Kidney glomerular epithelial cell (primary cell): Measurements from ENCODE around the gene KIDINS220.

Source experiments
- DNase-seq: peaks from one replicate; lab custom pipeline; 2025; lab: John Stamatoyannopoulos, UW

Gene KIDINS220

DNA sequence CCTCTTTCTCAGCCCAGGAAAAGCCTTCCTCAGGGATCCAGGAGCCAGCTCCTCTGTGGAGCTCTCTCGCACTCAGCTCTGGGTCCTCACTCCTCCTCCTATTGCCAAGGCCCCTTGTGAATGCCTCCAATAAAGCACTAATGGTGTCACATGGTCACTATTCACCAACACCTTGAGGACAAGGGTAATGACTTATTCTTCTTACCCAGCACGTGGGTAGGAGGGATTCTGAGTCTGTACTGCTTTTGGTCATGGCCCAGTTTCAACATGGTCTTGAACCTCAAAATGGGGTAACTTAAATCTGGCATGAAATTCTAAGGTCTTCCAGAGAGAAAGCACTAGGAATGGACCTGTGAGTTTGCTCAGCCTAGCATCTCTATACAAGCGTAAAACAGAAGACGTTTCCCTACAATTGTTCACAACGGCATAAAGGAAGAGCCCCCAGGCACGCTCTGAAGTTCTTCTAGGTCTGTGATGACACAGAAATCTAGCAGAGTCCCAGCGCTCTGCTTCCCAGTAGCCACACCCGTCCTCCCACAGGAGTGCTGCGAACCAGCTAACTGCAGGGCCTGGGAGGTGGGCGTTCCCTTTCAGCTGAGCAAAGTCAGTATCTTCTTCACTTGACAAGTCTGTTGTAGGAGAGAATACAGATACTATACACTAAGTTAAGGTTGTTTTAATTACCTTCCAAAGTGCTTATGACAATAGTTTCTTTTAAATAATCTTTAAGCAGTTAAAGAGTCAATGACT, 14.6 kb upstream of the KIDINS220 start:
- no peak for DNase-seq

GRCh38 chr2:8850845-8851487, 13.6 kb upstream of the KIDINS220 start:
- no peak for DNase-seq

- no peak for DNase-seq
Measured at GRCh38 chr2:8849327-8849726, 11.9 kb upstream of the KIDINS220 start.

DNA sequence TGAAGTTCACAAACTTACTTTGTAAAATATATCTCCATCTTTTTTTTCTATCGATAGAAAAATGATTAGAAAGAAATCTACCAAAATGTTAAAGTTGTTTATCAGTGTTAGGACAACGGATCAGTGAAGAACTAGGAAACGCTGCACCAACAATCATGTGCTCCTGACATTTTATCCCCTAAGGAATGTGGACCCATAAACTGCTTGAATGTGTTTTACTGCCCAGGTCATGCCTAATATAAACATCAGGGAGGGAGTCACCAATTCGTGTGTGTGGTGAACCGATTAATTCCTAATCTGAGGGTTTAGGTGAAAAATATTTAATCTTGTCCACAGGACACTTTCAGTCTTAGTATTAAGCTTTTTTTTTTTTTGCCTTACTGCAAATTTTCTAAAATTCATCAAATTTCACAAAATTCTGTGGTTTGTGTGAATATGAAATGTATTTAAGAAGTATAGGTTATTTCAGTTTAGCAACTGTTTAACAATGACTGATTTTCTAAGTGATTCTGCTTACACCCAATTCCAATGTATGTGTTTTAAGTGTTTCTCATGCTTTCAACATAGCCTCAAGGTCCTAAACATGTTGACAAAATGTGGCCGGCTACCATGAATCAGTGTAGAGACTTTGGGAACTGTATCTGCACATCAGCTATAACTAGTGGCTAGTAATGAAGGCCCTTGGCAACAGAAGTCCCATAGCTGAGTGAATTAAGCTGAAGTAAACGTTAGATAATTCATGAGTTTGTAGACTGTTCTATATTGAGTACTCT, 11.1 kb upstream of the KIDINS220 start:
- DNase-seq = no peak

DNA sequence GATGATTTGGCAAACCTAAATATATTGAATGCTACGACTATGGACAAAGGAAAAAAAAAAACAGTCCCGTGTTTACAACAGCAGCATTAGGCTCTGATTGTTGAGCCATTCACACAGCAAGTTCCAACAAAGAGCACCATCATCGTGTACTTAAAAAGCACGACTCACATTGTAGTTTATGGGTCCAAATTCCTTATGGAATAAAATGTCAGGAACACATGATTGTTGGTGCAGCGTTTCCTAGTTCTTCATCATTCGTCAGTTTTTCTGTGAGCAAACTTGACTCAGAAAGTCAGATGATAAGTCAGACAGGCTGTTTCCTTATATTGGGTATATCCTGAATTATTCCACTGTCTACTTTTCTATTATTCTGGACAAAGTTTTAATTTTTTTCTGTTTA, 10.0 kb upstream of the KIDINS220 start:
- DNase-seq = no peak

GRCh38 chr2:8841932-8842331, 4.5 kb upstream of the KIDINS220 start:
- no peak for DNase-seq

DNA sequence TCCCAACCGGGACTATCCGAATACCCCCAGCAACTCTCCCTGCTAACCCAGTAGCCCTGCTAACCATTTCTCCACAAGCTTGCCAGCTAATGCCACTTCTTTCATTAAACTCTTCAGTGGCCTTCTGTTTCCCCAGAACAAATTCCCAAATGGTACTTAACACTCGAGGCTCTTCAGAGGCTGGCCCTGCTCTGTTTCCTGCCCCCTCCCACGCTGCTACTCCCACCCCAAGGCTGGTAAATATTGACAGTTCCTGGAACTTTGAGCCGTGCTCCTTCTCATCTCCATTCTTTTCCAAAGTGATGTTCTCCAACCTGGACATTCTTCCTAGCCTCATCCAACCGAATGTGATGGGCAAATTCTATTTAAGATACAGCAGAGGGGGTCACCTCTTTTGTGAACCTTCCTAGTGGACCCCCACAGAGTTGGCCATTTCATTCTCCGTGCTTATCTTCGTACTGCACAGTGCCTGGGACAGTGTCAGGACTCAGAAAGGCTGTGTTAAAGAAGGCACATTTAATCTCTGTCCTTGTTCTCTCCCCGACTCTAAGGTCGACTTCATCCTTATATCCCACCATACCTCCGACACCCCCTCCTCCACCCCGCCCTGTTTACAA, 3.2 kb upstream of the KIDINS220 start:
- DNase-seq = no peak

DNA sequence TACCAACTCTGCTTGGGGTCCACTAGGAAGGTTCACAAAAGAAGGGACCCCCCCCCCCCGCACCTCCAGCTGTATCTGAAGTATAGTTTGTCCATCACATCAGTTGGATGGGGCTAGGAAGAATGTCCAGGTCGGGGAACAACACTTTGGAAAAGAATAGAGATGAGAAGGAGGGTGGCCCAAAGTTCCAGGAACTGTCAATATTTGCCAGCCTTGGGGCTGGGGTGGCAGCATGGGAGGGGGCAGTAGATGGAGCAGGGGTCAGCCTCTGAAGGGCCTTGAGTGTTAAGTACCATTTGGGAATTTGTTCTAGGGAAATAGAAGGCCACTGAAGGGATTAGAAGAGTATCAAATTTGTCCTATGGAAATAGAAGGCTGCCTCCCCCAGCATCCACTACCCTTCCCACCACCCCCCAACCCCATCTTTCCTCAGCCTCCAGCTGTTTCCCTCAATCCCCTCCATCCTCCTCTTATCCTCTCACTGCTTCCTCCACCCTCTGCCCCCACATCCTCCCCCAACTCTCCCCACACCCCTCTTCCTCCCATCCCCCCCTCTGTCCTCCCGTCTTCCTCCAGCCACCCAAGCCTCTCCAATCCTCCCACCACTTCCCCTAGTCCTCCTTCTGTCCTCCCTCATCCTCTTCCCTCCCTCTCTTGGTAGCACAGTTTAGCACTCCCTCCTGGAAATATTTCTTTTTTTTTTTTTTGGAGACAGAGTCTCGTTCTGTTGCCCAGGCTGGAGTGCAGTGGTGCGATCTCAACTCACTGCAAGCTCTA, 2.0 kb upstream of the KIDINS220 start:
- no peak for DNase-seq

DNA sequence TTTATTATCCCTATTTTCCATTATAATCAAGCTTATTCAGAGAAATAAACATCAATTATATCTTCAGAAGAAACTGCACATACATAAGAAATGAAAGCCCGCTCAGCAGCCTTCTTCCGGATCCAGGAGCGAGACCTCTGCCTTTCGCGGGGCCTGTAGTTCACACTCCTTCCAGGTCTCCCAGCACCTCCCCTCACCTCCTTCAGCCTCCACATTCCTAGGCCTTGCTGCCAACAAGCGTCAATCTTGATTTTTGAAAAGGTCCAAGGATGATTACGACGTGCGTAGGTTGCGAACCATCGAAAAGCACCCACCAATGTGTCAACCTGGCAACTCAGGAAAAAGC, 355 bp upstream of the KIDINS220 start:
- DNase-seq = no peak

DNA sequence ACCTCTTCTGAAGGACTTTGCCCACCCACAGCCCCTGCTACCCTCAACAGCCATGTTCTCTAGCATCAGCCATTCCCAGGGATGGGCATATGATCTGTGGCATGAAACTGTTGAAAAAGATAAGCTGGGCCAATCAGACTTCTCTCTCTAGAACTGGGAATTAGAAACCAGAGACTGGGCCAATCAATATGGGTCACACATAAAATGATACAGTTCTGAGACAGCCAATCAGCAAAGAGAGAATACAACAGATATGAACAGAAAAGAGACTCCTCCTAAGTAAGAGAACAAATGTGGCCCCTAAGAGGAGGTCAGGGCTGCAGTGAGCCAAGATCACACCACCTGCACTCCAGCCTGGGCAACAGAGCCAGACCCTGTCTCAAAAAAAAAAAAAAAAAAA, 2.1 kb downstream of the KIDINS220 start:
- DNase-seq = no peak

DNA sequence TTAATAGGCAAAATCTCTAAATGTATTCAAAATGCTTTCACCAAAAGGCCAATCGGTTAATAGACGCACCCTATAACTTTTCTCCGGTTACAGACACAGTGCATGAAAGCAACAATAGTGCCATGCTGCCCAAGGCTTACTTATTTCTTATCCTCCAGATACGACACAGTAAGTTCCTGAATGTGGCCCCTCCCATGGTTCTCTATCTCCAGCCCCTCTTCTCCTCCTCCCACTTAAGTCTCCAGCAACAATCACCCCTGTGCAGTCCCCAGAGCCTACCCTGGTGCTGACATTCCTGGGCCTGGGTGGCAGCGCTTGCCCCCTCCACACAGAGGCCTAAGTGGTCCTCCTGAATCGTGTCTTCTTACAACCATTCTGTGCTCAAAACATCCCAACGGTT, 3.6 kb downstream of the KIDINS220 start:
- no peak for DNase-seq

DNA sequence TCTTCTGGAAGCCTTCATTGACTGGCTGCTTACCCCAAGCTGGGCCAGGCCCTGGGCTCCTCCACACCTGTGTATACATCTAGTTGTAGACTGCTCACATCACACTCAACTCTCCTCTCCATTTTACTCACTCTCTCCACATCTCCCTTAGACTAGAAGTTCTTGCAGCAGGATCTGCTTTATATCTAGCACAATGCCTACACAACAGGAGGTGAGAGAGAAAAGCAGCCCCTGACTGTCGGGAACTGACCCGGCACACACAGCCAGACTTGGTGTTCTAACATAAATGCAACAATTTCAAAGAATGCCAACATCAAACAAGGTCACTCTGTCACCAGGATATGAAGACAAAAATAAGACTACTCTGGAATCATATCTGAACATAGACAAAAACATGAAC, 5.9 kb downstream of the KIDINS220 start:
- DNase-seq = no peak

- DNase-seq = no peak
Measured at GRCh38 chr2:8827729-8828128, 9.7 kb downstream of the KIDINS220 start.

- no peak for DNase-seq
Measured at GRCh38 chr2:8822218-8822617, 15.2 kb downstream of the KIDINS220 start.

DNA sequence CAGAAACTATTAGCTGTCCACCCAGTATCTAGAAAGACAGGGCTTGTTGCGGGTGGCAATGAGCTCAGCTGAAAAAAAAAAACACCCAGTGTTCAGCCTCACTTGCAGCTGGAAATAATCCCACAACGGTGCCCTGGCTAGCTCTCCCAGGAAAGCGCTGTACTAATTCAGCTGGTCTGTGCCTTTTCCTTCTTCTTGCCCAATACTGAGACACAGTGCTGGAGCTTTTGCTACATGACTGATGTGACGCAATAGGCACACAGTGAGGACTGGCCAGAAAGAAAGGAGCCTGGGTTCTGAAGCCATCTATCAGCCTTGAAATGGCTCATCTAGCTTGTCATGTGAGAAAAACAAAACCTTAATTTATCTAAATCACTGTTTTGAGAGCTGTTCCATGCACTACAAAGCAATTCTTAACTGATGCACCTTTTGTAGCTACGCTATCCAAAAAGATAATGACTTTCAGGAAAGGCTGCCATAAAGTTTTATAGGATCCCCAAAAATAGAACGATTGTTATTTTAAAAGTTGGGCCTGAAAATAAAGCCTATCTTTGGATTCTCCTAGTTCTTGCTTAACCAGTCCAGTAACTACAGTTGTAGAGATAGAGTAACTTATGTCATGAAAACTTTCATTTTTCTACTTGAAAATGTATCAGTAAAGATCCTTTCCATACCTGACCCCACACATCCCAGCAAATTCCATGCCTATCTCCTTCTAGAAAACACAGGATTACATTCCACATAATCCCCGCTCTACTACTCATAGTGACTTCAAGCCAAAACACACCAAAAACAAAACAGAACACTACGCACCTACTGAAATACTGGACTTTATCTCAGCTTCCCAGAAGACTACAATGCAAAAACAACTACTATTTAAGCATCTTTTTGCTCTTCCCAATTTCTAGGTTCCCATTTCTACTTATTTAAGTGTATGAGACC, 15.9 kb downstream of the KIDINS220 start:
- no peak for DNase-seq

DNA sequence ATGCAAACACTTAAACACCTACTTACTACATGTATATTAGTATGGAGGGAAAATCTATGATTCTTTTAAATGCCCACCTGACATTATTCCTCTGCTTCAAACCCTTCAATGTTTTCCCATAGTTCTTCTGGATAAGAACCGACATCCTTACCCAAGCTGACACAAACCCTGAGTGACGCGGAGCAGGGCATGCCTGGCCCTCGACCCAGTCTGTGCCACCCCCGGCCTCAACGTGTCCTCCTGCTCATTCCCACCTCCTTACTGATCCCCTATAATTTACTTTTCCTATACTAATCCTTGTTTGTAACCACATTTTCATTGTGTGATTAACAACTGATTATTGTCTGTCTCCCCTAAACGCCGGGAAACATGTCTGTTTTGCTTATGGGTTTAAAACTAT, 17.5 kb downstream of the KIDINS220 start:
- DNase-seq = no peak

GRCh38 chr2:8819194-8819593, 18.2 kb downstream of the KIDINS220 start:
- DNase-seq = no peak

DNA sequence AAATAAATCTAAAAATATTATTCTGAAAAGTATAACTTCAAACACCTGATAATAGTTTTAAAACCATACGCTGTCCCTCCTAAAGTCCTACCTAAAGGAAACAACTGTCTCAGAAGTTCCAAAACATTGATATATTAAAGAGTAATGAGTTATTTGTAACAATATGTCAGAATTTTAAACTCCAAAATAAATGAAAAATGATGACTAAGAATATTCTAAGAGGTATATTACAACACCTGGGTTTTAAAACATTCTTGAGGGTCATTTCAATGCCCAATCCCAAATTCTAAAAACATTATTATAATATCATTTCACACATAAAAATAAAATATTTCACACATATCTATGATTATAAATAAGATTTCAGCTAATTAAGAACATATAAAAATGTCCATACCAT, 20.2 kb downstream of the KIDINS220 start:
- DNase-seq = no peak

DNA sequence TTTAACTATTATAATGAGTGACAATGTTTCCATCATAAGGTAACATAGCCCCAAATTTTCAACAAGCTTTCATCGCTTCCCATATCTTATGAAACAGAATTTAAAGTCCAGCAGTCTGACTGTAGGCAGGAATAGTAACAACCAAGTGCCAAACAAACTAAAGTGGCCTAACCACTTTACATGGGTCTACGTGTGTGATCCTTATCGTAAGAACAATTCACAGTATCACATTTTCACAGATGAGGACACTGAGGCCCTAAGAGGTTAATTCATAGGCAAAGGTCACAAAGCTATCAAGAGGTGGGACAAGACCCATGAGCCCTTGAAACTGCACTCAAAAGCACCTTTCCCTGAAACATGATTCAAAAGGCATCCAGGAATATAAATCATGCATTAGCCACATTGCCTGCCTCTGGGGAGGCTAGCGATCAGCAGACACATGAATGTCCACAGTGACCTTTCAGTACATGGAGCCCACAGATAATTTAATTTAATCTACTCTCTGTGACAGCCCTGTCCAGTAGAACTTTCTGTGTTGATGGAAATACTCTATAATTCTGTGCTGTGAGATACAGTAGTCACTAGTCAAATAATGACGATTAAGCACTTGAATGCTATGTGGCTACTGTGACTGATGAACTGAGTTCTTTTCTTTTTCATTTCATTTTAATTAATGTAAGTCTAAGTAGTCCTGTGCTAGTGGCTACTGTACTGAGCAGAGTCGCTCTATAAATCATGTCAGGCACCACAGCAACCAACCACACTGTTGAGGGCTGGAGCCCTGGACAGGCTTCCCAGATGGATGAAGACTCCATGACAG, 30.3 kb downstream of the KIDINS220 start:
- no peak for DNase-seq
